Activated T-cell treated with anti-CD3 and anti-CD28 coated beads for 1 hour (primary cell): ENCODE measurements around the gene CMC1.
"Not testable (repeated sequence)": the region's sequence is repeated elsewhere in the genome, so short reads cannot be mapped to it uniquely, and the experiment has no call there.

Source experiments
- DNase-seq: peaks from one replicate; pipeline ENCODE4 v3.0.0-alpha.2; 2020; ENCODE audit warnings: low read depth

CMC1 gene

DNA sequence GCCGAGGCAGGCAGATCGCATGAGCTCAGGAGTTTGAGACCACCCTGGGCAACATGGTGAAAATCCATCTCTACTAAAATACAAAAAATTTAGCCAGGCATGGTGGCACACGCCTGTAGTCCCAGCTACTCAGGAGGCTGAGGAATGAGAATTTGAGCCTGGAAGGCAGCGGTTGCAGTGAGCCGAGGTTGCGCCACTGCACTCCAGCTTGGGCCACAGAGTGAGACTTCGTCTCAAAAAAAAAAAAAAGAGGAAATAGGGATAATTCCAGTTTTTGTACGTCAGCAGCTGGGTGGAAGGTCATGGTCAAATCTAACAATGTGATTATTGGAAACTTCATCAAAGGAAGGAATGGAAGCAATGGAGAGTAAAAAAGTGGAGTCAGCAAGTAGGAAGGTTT lies 3.1 kb downstream of the CMC1 start:
- no peak for DNase-seq

DNA sequence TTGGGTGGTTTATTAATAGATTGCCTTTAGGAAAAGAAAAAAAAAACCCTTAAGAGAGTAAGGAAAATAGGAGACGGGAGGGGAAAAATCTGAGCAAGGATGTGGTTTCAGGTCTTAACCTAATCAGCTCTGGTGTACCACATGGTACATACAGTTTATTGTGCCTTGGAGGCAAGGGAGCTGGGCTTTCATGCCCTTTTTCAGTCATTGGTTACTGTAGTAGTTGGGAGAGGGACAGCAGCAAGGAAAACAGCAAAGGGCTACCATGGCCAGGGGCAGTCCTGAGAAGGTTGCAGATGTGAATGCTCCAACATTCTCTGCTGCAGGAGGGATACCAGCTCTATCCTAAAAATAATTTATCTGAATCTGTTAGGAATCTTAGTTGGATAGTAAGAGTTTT lies 5.9 kb downstream of the CMC1 start:
- no peak for DNase-seq

DNA sequence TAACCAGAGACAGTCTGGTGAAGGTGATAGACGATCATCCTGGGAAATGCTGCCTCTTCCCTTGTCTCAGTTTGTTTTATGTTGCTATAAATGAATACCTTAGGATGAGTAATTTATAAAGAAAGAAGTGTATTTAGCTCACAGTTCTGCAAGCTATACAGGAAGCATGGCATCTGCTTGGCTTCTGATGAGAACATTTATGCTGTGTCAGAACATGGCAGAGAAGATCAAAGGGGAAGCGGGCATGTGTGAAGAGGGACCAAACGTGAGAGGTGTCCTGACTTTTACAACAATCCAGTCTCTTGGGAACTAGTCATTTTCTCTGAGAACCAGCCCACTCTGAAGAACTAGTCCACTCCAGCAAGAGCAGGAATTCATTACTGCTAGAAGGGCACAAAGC lies 9.6 kb downstream of the CMC1 start:
- DNase-seq = no peak

DNA sequence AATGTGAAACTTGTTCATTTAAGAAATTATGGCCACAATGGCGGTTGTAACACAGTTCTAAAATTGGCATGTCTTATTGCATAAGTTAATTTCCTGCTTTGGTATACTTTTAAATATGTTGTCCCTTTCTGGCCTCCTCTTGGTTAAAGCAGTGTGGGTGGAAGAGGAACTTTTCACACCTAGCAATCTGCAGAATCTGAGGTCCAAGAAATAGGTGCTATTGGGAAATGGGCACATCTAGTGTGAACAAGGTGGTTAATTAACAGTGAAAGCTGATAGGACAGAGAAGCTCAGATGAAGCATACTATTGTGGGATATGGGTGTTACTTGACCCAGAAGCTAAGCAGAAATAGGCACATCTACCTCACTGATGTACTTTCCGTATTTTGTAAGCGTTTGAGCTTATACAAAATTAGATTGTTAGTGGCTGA lies 10.6 kb downstream of the CMC1 start:
- no peak for DNase-seq

DNA sequence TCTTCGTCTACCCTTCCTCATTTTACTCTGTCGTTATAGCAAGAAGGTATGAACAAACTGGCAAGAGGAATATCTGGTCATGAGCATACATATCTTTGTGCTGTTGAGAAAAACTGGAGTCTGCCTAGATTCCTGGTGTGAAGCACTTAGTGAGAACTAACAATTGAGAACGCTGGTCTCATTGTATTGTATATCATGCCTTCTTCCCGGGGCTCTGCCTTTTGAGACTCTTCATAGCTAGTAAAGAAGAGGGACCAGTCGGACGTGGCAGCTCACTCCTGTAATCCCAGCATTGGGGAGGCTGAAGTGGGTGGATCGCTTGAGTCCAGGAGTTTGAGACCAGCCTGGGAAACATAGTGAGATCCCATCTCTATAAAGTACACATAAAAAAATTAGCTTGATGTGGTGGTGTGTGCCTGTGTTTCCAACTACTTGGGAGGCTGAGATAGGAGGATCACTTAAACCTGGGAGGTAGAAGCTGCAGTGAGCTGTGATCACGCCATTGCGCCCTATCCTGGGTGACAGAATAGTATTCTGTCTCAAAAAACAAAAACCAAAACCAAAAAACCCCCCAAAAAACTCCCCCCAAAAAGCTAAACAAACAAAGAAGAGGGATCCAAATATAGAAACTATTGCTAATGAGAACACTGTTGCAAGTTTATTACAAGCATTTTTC lies 11.8 kb downstream of the CMC1 start:
- no peak for DNase-seq

DNA sequence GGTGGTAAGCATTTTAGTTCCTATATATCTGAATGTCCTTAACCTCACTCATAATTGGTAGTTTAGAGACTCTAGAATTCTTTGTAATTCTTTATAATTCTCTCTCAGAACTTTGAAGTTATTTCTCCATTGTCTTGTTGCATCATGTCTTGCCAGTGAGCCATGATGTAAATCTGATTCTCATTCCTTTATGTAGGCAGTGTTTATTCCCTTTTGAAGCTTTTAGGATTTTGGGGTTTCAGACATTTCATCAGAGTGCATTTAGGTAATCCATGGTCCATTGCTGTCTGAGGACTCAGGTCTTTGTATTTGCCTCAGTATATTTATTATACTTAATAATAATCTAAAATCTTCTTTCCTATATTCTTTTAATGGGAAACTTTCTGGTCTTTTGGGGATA lies 20.6 kb downstream of the CMC1 start:
- DNase-seq = no peak

DNA sequence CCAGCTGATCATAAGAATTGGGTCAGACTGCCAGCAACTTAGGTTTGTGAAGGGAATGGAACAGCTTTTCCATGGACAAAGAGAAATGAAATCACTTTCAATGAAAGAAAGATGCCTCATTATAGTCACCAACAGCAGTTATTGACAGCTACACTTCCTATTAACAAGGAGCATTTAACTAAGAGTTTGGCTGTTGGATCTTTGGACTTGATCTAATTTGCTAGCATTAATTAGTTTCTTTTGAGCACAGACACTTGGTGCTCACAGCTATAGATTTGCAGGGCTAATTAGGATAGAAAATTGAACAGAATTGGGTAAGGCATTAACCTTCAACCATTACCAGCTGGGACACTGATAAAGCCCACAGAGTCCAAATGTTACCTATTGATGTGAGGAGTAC lies 24.2 kb downstream of the CMC1 start:
- no peak for DNase-seq

DNA sequence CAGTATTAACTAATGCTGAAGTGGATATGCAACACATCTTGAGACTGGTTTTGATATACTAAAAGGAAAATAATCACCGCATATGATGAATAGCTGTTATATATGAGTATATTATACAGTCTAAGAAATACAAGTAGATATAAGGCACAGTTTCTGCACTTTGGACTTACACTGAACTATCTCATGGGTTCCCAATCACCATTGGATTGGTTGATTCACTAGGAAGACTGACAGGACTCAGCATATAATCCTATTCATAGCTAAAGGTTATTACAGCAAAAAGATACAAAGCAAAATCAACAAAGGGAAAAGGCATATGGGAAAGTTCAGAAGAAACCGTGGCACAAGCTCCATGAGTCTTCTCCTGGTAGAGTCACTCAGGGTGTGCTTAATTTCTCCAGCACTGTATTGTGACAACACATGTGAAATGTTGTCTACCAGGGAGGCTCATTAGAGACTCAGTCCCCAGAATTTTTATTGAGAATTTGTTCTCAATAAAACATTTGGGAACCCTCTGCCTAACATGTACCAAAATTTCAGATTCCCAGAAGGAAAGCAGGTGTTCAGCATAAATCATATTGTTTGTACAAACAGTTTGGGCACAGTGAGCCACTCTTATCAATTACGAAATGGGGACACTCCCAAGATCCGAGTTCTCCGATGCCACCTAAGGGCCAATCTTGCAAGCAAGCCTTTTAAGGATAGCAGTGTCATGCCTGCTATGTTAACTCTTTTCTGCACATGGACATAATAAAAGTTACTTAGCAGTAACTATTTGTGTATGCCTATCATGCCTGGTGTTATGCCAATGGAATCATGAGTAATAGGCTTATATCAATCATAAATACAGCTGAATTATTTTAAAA lies 26.8 kb downstream of the CMC1 start:
- no peak for DNase-seq

DNA sequence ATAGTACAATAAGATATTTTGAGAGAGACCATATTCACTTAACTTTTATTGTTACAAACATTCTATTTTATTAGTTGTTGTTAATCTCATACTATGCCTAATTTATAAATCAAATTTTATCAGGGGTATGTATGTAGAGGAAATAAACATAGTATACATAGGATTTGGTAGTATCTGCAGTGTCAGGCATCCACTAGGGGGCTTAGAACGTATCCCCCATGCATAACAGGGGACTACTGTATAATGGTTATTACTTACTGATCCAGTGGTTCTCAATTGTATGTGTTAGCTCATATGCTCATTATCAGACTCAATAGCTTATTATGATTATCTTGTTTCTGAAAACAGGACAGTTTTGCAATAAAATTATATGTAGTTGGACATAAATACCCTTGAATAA lies 27.6 kb downstream of the CMC1 start:
- DNase-seq = no peak

DNA sequence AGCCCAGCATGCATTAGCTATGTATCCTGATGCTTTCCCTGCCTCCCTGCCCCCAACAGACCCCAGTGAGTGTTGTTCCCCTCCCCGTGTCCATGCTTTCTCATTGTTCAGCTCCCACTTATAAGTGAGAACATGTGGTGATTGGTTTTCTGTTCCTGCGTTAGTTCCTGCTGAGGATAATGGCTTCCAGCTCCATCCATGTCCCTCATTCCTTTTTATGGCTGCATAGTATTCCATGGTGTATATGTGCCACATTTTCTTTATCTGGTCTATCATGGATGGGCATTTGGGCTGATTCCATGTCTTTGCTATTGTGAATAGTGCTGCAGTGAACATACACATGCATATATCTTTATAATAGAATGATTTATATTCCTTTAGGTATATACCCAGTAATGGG lies 28.5 kb downstream of the CMC1 start:
- DNase-seq = not testable (repeated sequence)

DNA sequence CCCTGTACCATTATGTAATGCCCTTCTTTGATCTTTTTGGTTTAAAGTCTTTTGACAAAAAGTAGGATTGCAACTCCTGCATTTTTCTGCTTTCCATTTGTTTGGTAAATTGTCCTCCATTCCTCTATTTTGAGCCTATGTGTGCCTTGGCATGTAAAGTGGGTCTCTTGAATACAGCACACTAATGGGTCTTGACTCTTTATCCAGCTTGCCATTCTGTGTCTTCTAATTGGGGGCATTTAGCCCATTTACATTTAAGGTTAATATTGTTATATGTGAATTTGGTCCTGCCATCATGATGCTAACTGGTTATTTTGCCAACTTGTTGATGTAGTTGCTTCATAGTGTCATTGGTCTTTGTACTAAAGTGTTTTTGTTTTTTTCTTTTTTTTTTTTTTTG lies 32.4 kb downstream of the CMC1 start:
- DNase-seq = no peak

DNA sequence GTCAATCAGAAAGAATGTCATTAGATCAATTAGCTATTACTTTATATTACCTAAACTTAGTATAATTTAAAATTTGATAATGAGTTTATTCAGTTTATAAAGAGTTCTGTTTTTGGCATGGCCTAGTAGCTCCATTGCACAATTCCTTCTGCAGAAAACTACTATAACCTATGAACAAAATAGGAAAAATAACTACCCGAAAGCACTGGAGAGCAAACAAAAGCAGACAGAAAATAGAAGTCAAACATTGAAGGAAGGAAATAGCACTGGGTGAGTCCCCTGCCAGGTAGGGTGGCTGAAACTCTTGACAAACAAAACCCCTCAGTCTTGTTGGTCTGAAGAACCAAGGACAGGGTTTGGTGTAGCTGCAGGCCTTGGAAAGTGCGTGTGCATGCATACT lies 37.5 kb downstream of the CMC1 start:
- no peak for DNase-seq

DNA sequence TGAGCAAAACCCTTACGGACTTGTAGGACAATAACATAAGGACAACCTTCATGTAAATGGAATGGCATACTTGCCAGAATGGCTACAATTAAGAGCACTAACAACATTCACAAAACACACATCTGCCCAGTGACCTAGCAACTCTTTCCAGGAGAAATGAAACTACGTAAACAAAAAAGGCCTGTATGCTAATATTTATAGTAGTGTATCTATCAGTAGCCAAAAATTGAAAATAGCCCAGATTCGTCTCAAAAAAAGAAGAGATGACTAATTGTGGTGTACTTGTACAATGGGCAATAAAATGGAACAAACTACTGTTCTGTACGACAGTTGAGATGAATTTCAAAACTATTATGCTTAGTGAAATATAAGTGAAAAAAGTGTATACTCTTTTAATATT lies 38.4 kb downstream of the CMC1 start:
- no peak for DNase-seq

DNA sequence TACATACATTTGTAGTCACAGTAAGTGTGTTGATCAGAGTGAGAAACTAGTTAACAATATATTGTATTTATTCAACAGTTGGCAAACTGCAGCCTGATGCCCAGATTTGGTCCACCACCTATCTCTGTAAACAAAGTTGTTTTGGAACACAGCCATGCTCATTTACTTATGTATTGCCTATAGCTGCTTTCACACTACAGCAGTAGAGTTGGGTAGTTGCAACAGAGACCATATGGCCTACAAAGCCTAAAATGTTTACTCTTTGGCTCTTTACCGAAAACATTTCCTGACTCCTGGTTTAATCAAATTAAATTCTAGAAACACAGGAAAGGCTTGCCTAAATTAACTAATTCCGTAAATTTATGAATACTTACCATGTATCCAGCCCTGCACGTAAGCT lies 39.4 kb downstream of the CMC1 start:
- no peak for DNase-seq

DNA sequence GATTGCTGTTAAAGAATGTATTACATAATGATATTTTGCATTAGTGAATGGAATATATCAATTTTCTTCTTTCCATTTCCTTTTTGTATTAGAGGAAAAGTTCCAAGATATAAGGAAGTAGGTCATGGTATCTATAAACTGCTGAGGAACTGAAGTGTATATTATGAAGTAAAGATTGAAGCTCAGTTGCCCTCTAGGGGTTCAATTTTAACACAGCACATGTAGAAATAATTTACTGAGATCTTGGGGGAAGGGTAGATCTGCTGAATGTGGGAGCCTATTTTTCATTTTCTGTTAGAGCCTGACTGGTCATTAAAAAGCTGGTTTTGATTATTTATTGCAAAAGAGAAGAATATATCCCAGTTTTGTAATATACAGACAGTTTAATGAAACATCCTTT lies 45.2 kb downstream of the CMC1 start:
- DNase-seq = no peak

DNA sequence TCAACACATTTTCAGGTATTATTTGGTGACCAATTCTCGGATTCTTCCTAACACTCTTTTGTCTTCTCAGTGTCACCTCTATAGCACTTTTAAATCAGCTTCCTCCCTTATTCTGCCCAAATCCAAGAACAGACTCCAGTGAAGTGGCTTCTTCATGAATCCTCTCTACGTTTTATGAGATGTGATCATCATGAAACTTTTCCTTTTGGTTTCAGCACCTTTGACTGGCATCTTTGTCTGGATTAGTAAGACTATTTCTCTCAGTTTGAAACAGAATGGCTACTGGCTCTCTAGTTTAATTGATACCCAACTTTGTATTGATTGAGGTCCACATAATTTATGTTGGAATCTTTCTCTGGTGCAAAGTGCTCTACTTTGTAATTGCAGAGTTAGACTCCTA lies 45.6 kb downstream of the CMC1 start:
- no peak for DNase-seq

DNA sequence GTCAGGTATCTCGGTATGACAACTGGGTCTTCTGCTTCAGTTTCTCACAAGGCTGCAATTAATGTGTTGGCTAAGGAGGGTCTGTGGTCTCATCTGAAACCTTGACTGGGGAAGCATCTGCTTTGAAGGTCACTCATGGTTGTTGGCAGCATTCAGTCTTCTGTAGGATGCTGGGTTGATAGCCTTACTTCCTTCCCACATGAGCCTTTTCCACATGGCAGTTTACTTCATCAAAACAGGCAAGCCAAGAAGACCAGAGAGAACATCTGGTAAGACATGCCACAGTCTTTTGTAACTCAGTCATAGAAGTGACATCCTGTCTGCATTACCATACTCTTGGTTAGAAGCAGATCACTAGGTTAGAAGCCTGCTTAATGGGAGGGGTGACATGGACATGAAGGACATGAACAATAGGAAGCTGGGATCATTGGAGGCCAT lies 49.5 kb downstream of the CMC1 start:
- no peak for DNase-seq

DNA sequence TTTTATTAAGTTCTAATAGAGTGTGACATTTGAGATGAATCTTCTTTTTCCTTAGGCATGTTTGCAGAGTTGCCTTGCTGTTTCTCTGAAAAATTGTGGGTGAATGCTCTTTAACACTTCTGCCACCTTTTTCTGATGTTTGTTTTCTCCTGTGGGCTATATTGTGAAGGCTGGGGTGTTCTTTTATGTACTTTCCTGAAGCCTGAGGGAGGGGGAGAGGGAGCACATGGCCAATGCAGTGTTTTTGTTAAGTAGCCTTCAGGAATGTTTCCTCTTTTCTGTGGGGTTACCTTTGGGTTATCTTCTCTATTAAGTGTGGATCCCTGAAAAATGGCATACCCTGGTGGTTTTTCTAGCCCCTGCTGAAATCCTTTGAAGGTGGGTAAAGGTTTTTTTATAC lies 50.2 kb downstream of the CMC1 start:
- DNase-seq = no peak

DNA sequence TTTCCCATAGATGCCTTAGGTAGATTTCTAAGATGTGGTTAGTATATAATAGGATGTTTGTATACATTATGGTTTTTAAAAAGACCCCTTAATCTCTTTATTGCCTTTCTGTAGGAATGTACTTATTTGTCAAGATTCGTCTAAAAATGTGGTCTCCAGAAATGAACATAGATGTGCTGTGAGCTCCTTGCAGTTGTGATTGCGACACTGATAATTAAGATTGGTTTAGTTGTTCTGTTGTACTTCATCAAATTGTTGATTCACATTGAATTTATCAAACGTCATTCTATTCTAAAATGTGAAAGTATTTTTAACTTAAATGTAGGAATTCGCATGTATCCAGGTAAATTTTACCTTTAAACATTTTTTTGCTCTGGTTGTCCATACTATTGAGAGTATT lies 51.2 kb downstream of the CMC1 start:
- DNase-seq = no peak

DNA sequence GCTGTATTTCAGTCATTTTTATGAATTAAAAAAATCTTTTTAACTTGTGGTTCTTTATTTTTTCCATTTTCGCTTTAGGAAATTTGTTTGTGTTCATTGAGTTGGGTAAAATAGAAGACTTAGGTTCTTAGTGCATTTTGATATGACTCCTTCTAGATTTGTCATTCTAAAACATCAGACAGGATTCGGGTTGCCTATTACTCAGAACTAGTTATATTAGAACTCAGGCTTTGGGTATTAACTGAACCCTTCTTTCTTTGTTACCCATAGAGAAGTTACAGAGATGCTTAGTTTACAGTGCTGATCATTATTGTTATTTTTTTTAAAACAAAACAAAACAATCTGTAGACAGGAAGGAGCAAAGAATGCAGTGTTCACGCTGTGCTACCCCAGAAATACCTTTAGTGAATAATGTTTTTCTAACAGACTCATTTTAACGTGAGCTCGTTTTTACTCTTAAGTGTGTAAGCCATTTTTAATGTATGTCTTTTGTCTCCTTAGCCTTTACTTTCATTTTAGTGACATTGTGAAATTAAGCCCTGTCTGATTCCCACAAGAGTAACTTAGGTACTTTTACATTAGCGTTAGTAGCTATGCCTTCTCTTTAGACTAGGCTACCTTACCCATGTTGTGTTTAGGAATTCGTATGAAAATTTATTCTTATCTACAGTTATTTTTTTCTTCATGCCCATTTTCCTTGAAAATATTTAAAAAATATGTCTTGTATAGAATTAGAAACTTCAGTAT lies 53.4 kb downstream of the CMC1 start:
- DNase-seq = no peak

DNA sequence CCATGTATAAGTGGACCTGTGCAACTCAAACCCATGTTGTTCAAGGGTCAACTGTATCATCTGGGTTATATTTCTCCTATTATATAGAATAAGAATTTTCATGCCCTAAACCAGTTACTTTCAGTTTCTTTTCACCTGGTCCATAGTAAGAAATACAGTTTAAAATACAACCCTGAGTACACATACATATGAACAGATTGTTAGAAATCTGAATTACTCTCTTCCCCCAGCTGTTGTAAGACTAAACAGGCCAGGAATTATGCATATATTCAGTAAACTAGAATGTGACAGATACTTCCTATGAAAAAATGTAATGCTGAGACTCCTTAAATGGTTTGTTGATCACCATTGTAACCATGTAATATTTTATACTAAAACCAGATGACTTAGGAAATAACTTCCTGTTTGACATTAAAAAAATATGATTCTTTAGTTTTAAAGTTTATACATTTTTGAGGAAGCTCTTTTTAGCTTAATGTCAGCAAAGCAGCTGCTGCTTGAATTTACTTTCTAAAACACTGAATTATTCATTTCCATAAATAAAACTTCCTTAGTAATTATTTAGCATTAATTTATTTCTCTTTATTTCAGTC lies 54.6 kb downstream of the CMC1 start:
- DNase-seq = no peak

DNA sequence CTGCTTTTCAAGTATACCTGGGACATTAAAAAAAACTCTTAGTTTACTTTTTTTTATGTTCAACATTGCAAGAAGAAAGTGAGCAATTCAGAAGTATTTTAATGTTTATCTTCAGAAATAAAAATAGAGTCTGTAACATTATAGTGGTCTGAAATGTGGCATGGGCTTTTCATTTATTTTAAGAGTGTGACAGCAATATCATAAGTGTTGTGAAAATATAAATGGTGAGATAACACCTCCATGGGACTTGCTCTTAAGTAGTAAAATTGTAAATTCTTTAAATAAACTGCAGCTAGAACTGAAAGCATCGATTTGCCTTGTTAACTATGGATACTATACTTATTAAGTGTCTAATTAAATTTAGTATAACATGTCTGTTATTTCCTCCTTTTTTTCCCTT lies 58.3 kb downstream of the CMC1 start:
- DNase-seq = no peak
